Activated CD8-positive, alpha-beta T cell treated with anti-CD3 and anti-CD28 coated beads, Interleukin-2, amount 10 ng/mL, durations not matched to agents 7 days and 5 days (primary cell): ENCODE data around the gene PLXNB1. TPM values are rescaled to one million over a fixed set of nuclear protein-coding genes. Genes with fewer than 3 reads are reported as not detected.

Source experiments
- ATAC-seq: fragments of 150-1000 bp; cut with Tn5 transposase; one replicate; pipeline ENCODE4 v1.10.0; 2021; ENCODE audit warnings: moderate library complexity
- CTCF ChIA-PET: fragments of 350-600 bp; sonication (Branson Sonifier 250); formaldehyde crosslinking; loops from one replicate; lab custom pipeline; 2021; ENCODE audit warnings: antibody characterized with exemption; lab: Charles Lee
- POLR2A ChIA-PET: fragments of 350-600 bp; sonication (Branson Sonifier 250); formaldehyde crosslinking; loops from one replicate; lab custom pipeline; 2021; ENCODE audit warnings: antibody characterized with exemption; lab: Charles Lee
- DNase-seq: peaks from one replicate; pipeline ENCODE4 v3.0.0-alpha.2; 2020
- H3K27ac Mint-ChIP-seq: one replicate; pipeline ENCODE4 v1.8.0; 2021; ENCODE audit warnings: mild to moderate bottlenecking, mixed read lengths
- H3K27me3 Mint-ChIP-seq: one replicate; pipeline ENCODE4 v1.8.0; 2021; ENCODE audit warnings: low read depth, mixed read lengths
- H3K36me3 Mint-ChIP-seq: one replicate; pipeline ENCODE4 v1.8.0; 2021; ENCODE audit warnings: low read depth, mixed read lengths
- H3K4me1 Mint-ChIP-seq: one replicate; pipeline ENCODE4 v1.8.0; 2021; ENCODE audit warnings: low read depth, mixed read lengths
- H3K4me3 Mint-ChIP-seq: one replicate; pipeline ENCODE4 v1.8.0; 2021; ENCODE audit warnings: mild to moderate bottlenecking, mixed read lengths
- H3K9me3 Mint-ChIP-seq: one replicate; pipeline ENCODE4 v1.8.0; 2022; ENCODE audit warnings: mixed read lengths; ENCODE audit not compliant: insufficient read depth
- total RNA-seq, 2 experiments: library from RNA; stranded (reverse); gene quantifications; one replicate each; pipeline ENCODE4 v1.2.3, GENCODE V29; 2021

PLXNB1 gene
- total RNA-seq, 2 experiments from 2014 or later, result 0.76 to 1.7 TPM

DNA sequence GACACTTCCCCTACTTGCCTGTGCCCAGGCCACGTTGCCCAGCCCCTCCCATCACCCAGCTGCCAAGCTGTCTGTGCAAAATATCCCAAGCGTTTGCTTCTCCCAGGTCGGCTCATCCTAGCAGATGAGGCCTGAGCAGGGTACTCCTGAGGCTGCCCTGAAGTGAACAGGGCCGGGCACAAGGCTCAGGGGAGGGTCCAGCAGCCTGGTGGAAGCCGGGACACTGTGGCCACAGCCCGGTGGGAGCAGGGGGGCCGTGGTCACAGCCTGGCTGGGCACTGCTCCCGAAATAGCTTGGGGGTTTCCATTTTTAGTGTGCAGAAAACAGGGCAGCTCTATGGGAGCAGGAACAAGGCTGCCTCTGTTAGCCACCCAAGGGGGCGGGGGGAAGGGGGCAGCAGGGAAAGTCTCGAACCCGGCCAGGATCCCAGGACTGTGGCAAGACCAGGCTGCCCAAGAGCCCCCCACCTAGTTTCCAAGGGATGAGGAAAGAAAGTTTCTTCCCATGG lies 3.4 kb downstream of the PLXNB1 start:
- no peaks in the 10 kb centered on the region for H3K9me3 Mint-ChIP-seq
- H3K27ac Mint-ChIP-seq, result no peak overlapping the region
- no peak overlapping the region for H3K4me3 Mint-ChIP-seq
- POLR2A ChIA-PET, result interaction anchor here (1.3 kb wide), 1 partner anchor 13 kb away, joined by 3 read pairs; the partner anchor contains the start of gene CCDC51
- peaks cover 17% of the 10 kb centered on the region for H3K4me1 Mint-ChIP-seq
- DNase-seq (no peak), ATAC-seq (no peak)
- peaks cover 2% of the 10 kb centered on the region for H3K36me3 Mint-ChIP-seq
- H3K27me3 Mint-ChIP-seq, result peaks cover 18% of the 10 kb centered on the region
- CTCF ChIA-PET, result interaction anchor here (1.6 to 6.0 kb wide), 2 partner anchors 10 to 26 kb away, joined by 6 to 59 read pairs; no protein-coding TSS in a partner anchor

DNA sequence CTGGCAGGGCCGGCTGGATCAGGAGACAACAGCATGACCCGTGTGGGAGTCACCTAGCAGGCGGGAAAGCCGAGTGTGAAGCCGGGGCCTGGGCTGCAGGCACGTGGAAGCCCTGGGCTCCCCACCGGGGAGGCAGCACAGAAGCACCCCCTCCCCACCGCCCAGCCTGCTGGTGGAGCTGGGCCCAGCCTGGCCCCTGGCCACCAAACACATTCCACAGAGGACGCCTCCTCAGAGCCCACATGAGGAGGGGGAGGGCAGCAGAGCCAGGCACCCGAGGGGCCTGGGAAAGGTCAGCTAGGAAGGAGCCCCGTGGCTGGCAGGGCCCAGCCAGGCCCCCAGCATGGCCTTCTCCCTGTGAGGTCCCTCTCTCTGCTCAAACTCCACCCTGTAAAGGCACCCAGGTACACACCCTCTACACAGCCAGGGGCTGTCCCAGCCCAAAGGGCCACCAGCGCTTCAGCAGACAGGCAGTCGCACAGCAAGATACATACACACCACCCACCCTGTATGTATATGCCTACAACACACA lies 4.5 kb downstream of the PLXNB1 start:
- CTCF ChIA-PET, result interaction anchor here (1.6 to 6.0 kb wide), 2 partner anchors 11 to 25 kb away, joined by 6 to 59 read pairs; no protein-coding TSS in a partner anchor
- Mint-ChIP-seq H3K36me3 (peaks cover 2% of the 10 kb centered on the region), H3K4me3 (no peak overlapping the region), H3K27ac (no peak overlapping the region), H3K27me3 (peaks cover 18% of the 10 kb centered on the region), H3K9me3 (no peaks in the 10 kb centered on the region), H3K4me1 (peaks cover 10% of the 10 kb centered on the region)
- no peak for ATAC-seq
- DNase-seq, result no peak
- POLR2A ChIA-PET, result no interaction called here

DNA sequence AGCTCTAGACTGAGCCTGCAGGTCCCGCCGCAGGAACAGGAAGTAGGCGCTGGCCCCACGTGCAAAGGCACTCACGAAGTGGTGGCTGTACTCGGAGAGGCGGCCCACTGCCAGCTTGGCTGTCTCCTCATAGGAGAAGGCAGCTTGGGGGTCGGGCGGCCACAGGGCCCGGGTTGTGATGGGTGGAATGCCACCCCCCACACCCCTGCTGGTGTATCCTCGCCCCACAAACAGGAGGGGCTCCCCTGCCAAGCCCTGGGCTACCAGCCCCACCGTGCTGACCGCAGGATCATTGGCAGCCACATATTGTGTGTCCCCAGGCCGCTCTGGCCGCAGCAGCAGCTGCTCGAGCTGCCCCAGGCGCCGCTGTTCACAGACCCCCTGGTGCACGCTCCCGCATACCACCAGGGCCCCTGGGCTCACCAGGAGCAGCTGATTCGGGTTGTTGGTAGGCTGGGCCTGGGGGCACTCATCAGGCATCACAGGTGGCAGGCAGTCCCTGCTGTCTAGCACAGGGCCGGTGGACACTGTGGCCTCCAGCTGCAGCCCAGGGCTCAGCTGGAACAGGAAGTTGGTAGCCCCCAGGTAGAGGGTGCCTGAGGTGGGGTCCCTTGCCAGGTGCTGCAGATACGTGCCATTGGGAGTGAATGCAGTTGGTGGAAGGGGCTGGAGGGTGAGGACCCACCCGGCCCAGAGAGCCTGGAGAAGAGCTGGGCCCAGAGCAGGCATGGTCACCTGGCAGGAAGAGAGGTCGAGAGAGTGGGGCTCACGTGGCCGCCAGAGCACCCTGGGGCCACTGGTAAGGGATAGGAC lies 5.8 kb downstream of the PLXNB1 start:
- no peak overlapping the region for H3K4me3 Mint-ChIP-seq
- peaks cover 4% of the 10 kb centered on the region for H3K4me1 Mint-ChIP-seq
- no peak for DNase-seq

GRCh38 chr3:48423241-48423882 lies 6.5 kb downstream of the PLXNB1 start:
- H3K36me3 Mint-ChIP-seq, result no peaks in the 10 kb centered on the region
- ChIA-PET POLR2A (no interaction called here), CTCF (interaction anchor here (0.6 to 6.0 kb wide), 4 partner anchors 13 to 188 kb away, joined by 3 to 59 read pairs (median 5); no protein-coding TSS in a partner anchor)
- peaks cover 4% of the 10 kb centered on the region for H3K4me1 Mint-ChIP-seq
- no peak overlapping the region for H3K4me3 Mint-ChIP-seq
- no peak overlapping the region for H3K27ac Mint-ChIP-seq
- ATAC-seq, result no peak
- peaks cover 16% of the 10 kb centered on the region for H3K27me3 Mint-ChIP-seq
- no peaks in the 10 kb centered on the region for H3K9me3 Mint-ChIP-seq
- no peak for DNase-seq

More for the DNA sequence above, 5.8 kb downstream of the PLXNB1 start:
- Mint-ChIP-seq H3K27me3 (peaks cover 16% of the 10 kb centered on the region), H3K9me3 (no peaks in the 10 kb centered on the region), H3K27ac (no peak overlapping the region), H3K36me3 (no peaks in the 10 kb centered on the region)
- ATAC-seq, result no peak
- CTCF ChIA-PET, result interaction anchor here (0.6 to 6.0 kb wide), 3 partner anchors 12 to 189 kb away, joined by 3 to 59 read pairs (median 3); no protein-coding TSS in a partner anchor
- POLR2A ChIA-PET, result interaction anchor here (0.5 kb wide), 1 partner anchor 98 kb away, joined by 3 read pairs; no protein-coding TSS in a partner anchor

DNA sequence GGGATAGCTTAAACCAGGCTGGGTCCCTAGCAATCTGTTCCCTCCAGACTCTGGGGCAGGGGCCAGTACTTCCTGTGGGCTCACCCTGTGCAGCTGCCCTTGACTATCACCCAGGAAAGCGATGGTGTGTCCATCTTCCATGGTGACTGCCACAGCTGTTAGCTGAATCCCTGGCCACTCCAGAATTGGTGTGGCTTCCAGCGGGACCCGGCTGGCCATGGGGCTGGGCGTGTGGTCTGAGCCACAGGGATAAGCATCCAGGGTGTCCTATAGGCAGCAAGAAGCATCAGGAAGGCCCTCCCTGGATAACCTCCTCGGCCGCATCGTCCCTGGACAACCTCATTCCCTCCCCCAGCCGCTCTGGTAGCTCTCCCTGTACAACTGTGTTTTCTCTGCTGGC lies 7.2 kb downstream of the PLXNB1 start:
- no peak for ATAC-seq
- no peak overlapping the region for H3K27ac Mint-ChIP-seq
- POLR2A ChIA-PET, result no interaction called here
- no peaks in the 10 kb centered on the region for H3K36me3 Mint-ChIP-seq
- H3K4me3 Mint-ChIP-seq, result no peak overlapping the region
- CTCF ChIA-PET, result interaction anchor here (1.0 to 6.0 kb wide), 2 partner anchors 14 to 22 kb away, joined by 7 to 59 read pairs; no protein-coding TSS in a partner anchor
- H3K9me3 Mint-ChIP-seq, result no peaks in the 10 kb centered on the region
- peaks cover 9% of the 10 kb centered on the region for H3K27me3 Mint-ChIP-seq
- peaks cover 4% of the 10 kb centered on the region for H3K4me1 Mint-ChIP-seq
- no peak for DNase-seq

- DNase-seq, result no peak
- ATAC-seq, result peak; percentile 30
- H3K4me3 Mint-ChIP-seq, result no peak overlapping the region
- peaks cover 5% of the 10 kb centered on the region for H3K27me3 Mint-ChIP-seq
- no peak overlapping the region for H3K27ac Mint-ChIP-seq
- CTCF ChIA-PET, result interaction anchor here (1.0 to 6.0 kb wide), 2 partner anchors 14 to 22 kb away, joined by 7 to 59 read pairs; no protein-coding TSS in a partner anchor
- no peaks in the 10 kb centered on the region for H3K9me3 Mint-ChIP-seq
- POLR2A ChIA-PET, result no interaction called here
- H3K4me1 Mint-ChIP-seq, result peaks cover 4% of the 10 kb centered on the region
- H3K36me3 Mint-ChIP-seq, result no peaks in the 10 kb centered on the region
These were observed 7.6 kb downstream of the PLXNB1 start for GRCh38 chr3:48422272-48422671.

DNA sequence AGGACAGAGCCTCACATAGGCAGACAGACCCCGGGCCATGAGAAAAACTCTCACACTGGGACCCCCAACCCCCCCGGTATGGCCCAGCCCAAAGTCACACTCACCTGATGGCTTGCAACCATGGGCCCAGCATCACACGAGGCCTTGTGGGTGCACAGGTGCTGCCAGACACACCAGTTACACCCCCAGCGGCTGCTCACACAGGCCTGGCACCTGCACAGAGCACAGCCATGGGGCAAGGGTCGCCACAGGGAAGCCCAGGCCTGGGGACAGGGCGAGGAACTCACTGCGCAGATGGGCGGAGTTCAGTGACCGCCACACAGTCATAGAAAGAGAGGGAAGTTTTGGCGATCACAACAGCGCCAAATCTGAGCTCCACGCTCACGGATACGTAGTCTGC lies 9.3 kb downstream of the PLXNB1 start:
- no peaks in the 10 kb centered on the region for H3K27me3 Mint-ChIP-seq
- H3K27ac Mint-ChIP-seq, result no peak overlapping the region

GRCh38 chr3:48419597-48419996 lies 10.3 kb downstream of the PLXNB1 start:
- DNase-seq, result no peak
- no peak for ATAC-seq
- H3K27me3 Mint-ChIP-seq, result no peaks in the 10 kb centered on the region
- no peaks in the 10 kb centered on the region for H3K9me3 Mint-ChIP-seq
- ChIA-PET CTCF (interaction anchor here (1.5 to 2.3 kb wide), 2 partner anchors 16 to 19 kb away, joined by 5 to 14 read pairs; no protein-coding TSS in a partner anchor), POLR2A (no interaction called here)
- H3K36me3 Mint-ChIP-seq, result no peaks in the 10 kb centered on the region
- H3K4me1 Mint-ChIP-seq, result peaks cover 4% of the 10 kb centered on the region
- H3K27ac Mint-ChIP-seq, result no peak overlapping the region
- no peak overlapping the region for H3K4me3 Mint-ChIP-seq

More for the DNA sequence above, 9.3 kb downstream of the PLXNB1 start:
- POLR2A ChIA-PET, result interaction anchor here (1.0 kb wide), 1 partner anchor 13 kb away, joined by 3 read pairs; no protein-coding TSS in a partner anchor
- H3K4me3 Mint-ChIP-seq, result no peak overlapping the region
- H3K36me3 Mint-ChIP-seq, result no peaks in the 10 kb centered on the region
- DNase-seq (no peak), ATAC-seq (no peak)
- CTCF ChIA-PET, result interaction anchor here (1.5 to 1.6 kb wide), 2 partner anchors 15 to 20 kb away, joined by 6 to 8 read pairs; no protein-coding TSS in a partner anchor
- H3K9me3 Mint-ChIP-seq, result no peaks in the 10 kb centered on the region
- peaks cover 4% of the 10 kb centered on the region for H3K4me1 Mint-ChIP-seq

GRCh38 chr3:48419149-48419548 lies 10.7 kb downstream of the PLXNB1 start:
- H3K36me3 Mint-ChIP-seq, result no peaks in the 10 kb centered on the region
- H3K27ac Mint-ChIP-seq, result no peak overlapping the region
- ATAC-seq, result no peak
- H3K4me1 Mint-ChIP-seq, result peaks cover 4% of the 10 kb centered on the region
- no peaks in the 10 kb centered on the region for H3K9me3 Mint-ChIP-seq
- CTCF ChIA-PET, result interaction anchor here (1.5 to 2.3 kb wide), 2 partner anchors 17 to 18 kb away, joined by 5 to 14 read pairs; no protein-coding TSS in a partner anchor
- POLR2A ChIA-PET, result no interaction called here
- no peaks in the 10 kb centered on the region for H3K27me3 Mint-ChIP-seq
- DNase-seq, result no peak
- H3K4me3 Mint-ChIP-seq, result no peak overlapping the region

DNA sequence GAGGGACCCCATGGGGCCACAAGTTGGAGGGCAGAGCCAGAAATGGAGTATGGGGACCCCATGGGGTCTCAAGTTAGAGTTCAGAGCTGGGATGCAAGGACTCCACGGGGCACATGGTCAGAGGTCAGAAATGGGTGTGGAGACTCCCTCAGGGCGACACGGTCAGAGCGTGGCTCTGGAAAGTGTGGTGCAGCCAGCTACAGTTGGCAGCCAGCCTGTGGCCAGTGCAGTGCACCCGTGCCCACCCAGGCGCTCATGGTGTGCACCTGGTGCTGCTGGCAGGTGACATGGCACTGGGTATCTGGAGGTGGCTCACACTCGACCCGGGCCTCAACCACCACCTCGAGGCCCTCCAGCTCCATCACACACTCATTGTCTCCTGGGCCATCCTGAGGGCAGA lies 11.2 kb downstream of the PLXNB1 start:
- Mint-ChIP-seq H3K36me3 (no peaks in the 10 kb centered on the region), H3K4me3 (no peak overlapping the region), H3K27ac (no peak overlapping the region), H3K27me3 (no peaks in the 10 kb centered on the region), H3K4me1 (peaks cover 4% of the 10 kb centered on the region), H3K9me3 (no peaks in the 10 kb centered on the region)
- CTCF ChIA-PET, result interaction anchor here (1.5 to 2.3 kb wide), 2 partner anchors 17 to 18 kb away, joined by 5 to 14 read pairs; no protein-coding TSS in a partner anchor
- POLR2A ChIA-PET, result no interaction called here
- no peak for ATAC-seq
- no peak for DNase-seq

GRCh38 chr3:48418140-48418539 lies 11.7 kb downstream of the PLXNB1 start:
- no peaks in the 10 kb centered on the region for H3K36me3 Mint-ChIP-seq
- no peaks in the 10 kb centered on the region for H3K27me3 Mint-ChIP-seq
- no peak overlapping the region for H3K4me3 Mint-ChIP-seq
- ChIA-PET POLR2A (no interaction called here), CTCF (interaction anchor here (1.5 to 2.3 kb wide), 2 partner anchors 17 to 18 kb away, joined by 5 to 14 read pairs; no protein-coding TSS in a partner anchor)
- H3K9me3 Mint-ChIP-seq, result no peaks in the 10 kb centered on the region
- H3K27ac Mint-ChIP-seq, result no peak overlapping the region
- ATAC-seq (no peak), DNase-seq (no peak)
- H3K4me1 Mint-ChIP-seq, result peaks cover 4% of the 10 kb centered on the region
